ENCODE measurements around the gene PRIM2.
"Not testable (repeated sequence)": the region's sequence is repeated elsewhere in the genome, so short reads cannot be mapped to it uniquely, and the experiment has no call there.

DNA sequence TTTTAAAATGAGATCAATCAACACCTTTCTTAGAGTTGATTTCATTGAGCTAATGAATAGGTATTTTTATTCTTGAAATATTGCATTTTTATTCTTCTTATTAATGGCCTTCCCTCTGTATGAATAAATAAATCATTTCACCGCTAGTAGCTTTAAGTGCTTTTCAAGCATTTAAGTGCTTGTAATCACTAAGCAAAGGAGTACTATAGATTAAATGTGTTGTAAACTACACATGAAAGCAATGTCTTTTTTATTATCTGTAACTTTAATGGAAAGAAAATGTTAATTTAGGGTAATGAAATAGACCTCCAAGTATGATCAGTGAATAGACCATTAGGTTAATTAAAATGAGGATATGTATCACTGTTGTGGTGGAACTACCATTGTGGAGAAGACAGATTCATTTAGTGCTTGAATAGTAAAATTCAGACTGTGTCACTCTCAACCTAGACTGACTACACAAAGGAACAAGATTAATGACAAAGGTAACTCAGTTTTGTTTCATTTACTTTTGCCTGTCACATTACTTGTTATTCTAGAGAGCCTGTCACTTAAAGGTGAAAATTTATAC, 132.2 kb downstream of the PRIM2 start:
- TF ChIP-seq, protein P1, sequence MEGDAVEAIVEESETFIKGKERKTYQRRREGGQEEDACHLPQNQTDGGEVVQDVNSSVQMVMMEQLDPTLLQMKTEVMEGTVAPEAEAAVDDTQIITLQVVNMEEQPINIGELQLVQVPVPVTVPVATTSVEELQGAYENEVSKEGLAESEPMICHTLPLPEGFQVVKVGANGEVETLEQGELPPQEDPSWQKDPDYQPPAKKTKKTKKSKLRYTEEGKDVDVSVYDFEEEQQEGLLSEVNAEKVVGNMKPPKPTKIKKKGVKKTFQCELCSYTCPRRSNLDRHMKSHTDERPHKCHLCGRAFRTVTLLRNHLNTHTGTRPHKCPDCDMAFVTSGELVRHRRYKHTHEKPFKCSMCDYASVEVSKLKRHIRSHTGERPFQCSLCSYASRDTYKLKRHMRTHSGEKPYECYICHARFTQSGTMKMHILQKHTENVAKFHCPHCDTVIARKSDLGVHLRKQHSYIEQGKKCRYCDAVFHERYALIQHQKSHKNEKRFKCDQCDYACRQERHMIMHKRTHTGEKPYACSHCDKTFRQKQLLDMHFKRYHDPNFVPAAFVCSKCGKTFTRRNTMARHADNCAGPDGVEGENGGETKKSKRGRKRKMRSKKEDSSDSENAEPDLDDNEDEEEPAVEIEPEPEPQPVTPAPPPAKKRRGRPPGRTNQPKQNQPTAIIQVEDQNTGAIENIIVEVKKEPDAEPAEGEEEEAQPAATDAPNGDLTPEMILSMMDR (IDR thresholded peaks at IDR 0.05; ENCODE audit: low read length), result not testable (repeated sequence)
- TF ChIP-seq EZH2 (IDR thresholded peaks at IDR 0.05; ENCODE audit: borderline replicate concordance, low read length), result not testable (repeated sequence)
